Thyroid gland (tissue), 4 donors: Measurements from ENCODE around the gene APLP2. TPM values are rescaled to one million over a fixed set of nuclear protein-coding genes. Genes with fewer than 3 reads are reported as not detected.

Source experiments
- DNase-seq, 2 donors: peaks; one replicate each; pipeline ENCODE4 v3.0.0-alpha.2; 2019
- H3K27ac ChIP-seq, 3 donors: fragments of 200-600 bp; sonication (generic); 1 replicate in 2 of 3; 2 replicates in 1 of 3; pipeline ENCODE4 v1.5.1; 2016 to 2019; ENCODE audit warnings: mild to moderate bottlenecking in 1 of 3, moderate library complexity in 1 of 3
- H3K27me3 ChIP-seq: fragments of 200-600 bp; sonication (generic); one replicate; pipeline ENCODE4 v1.5.1; 2019
- H3K36me3 ChIP-seq, 2 donors: fragments of 200-600 bp; sonication (generic); one replicate each; pipeline ENCODE4 v1.5.1; 2016 to 2019
- H3K4me1 ChIP-seq, 2 donors: fragments of 200-600 bp; sonication (generic); one replicate each; pipeline ENCODE4 v1.5.1; 2017 to 2019
- H3K4me3 ChIP-seq, 3 donors: fragments of 200-600 bp; sonication (generic); replicated peaks in 1 of 3; 1 replicate in 2 of 3; 2 replicates in 1 of 3; pipeline ENCODE4 v1.5.1; 2016; ENCODE audit warnings: mild to moderate bottlenecking in 1 of 3
- H3K9me3 ChIP-seq: fragments of 200-600 bp; sonication (generic); one replicate; pipeline ENCODE4 v1.5.1; 2017
- CTCF ChIP-seq, 6 experiments: fragments of 200-600 bp in 3 of 6; fragments of 450-650 bp in 3 of 6; sonication (generic) in 3 of 6; IDR thresholded peaks; one replicate each; pipeline ENCODE4 v1.5.1; 2016 to 2019; ENCODE audit warnings: antibody characterized with exemption in 6 of 6, mild to moderate bottlenecking in 2 of 6, inconsistent platforms in 1 of 6, moderate library complexity in 1 of 6
- POLR2A ChIP-seq, 2 donors: fragments of 450-650 bp; IDR thresholded peaks; one replicate each; pipeline ENCODE4 v1.6.1; 2017; ENCODE audit warnings: antibody characterized with exemption in 2 of 2, mild to moderate bottlenecking in 2 of 2, moderate library complexity in 1 of 2
- WGBS, 2 donors: methylation state at CpG; one replicate each; pipeline ENCODE4 v1.1.5; 2017; 5-methylcytosine and 5-hydroxymethylcytosine counted together
- intact Hi-C: fragments of 100-400 bp; cut with DNase I; formaldehyde crosslinking; loops from one replicate; pipeline ENCODE4 v1.15.1; 2023
- total RNA-seq, 4 donors: library from RNA; depleted of rRNA; stranded (reverse); fragments of >200 nt; gene quantifications; one replicate each; pipeline ENCODE4 v1.2.3, GENCODE V29; 2016

APLP2 gene
- total RNA-seq, 4 donors from 2014 or later = 782 to 1,078 (median 902) TPM

- H3K27me3 ChIP-seq = no peaks in the 10 kb centered on the region
- peaks cover 26 to 30% of the 10 kb centered on the region in 2 donors for H3K4me1 ChIP-seq
- intact Hi-C loops = loop anchor here (5.0 kb wide), 1 partner anchor 67 kb away; the partner anchor contains the start of gene PRDM10
- WGBS, 2 donors = 2% methylated on average over 25 to 42 of the region's 53 CpGs
- H3K4me3 ChIP-seq = peak overlapping the region; percentile 58 to 66 (median 63)
- peak overlapping the region; percentile 86 to 96 (median 93) for H3K27ac ChIP-seq
- H3K9me3 ChIP-seq = no peaks in the 10 kb centered on the region
- H3K36me3 ChIP-seq = no peaks in the 10 kb centered on the region
- peak in 1 of 2 donors; percentile 32 for TF ChIP-seq POLR2A (IDR thresholded peaks at IDR 0.05)
- TF ChIP-seq CTCF (IDR thresholded peaks at IDR 0.05) = peak in 3 of 6 experiments; percentile 32 to 45 (median 39)
- peak; percentile 72 to 73 for DNase-seq
These were observed 572 bp upstream of the APLP2 start for GRCh38 chr11:130068986-130069658.

DNA sequence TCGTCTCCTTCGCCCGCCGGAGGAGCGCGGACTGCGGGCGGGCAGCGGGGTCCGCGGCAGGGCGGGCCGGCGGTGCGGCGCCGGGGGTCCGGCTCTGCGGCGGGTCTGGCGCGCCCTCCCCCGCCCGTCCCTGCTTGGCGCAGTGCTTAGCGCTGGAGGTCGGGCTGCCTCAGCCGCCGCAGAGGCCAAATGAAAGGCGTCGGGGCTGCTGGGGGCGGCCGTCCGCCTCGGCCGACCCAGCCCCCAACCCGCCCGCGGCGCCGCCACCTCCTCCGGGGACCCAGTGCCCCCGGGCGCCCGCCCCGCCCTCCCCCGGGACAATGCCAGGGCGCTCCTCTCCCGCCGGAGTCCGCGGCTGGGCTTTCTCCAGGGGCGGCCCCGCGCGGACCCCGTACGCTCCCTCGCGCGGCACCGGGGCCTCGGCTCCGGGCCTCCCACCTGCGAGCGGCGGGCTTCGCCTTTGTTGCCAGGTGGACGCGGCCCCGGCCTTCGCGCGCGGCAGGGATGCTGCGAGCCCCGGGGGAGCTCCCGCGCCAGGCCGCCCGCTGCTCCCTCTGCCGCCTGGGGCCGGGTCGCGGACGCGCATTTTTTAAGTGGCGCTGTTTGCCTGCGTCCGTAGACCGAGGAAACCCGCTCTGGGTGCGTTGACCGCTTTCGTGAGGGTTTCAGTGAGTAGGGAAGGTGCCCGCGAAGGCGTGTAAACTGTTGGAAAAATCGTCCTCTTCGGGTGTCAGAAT, 583 bp downstream of the APLP2 start:
- intact Hi-C loops = loop anchor here (10.0 kb wide), 1 partner anchor 55 kb away; no protein-coding TSS in a partner anchor
- peak; percentile 50 to 51 for DNase-seq
- WGBS, 2 donors = 0% methylated on average over 7 of the region's 100 CpGs; no CpG with 5 or more reads in 1 of the 2 donors

GRCh38 chr11:130070846-130071200, 1.1 kb downstream of the APLP2 start:
- DNase-seq = peak; percentile 64 to 70
- Histone ChIP-seq H3K9me3 (no peaks in the 10 kb centered on the region), H3K27ac (peak overlapping the region; percentile 84 to 93 (median 90)), H3K4me3 (peak overlapping the region; percentile 53 to 91 (median 76)), H3K36me3 (no peaks in the 10 kb centered on the region), H3K27me3 (no peaks in the 10 kb centered on the region), H3K4me1 (peaks cover 26 to 29% of the 10 kb centered on the region in 2 donors)
- intact Hi-C loops = loop anchor here (10.0 kb wide), 1 partner anchor 54 kb away; no protein-coding TSS in a partner anchor
- TF ChIP-seq CTCF (IDR thresholded peaks at IDR 0.05) (no peak), POLR2A (IDR thresholded peaks at IDR 0.05) (no peak)
- 2 to 3% methylated on average over 9 to 23 of the region's 23 CpGs for WGBS, 2 donors

More for the DNA sequence above, 583 bp downstream of the APLP2 start:
- Histone ChIP-seq H3K27ac (peak overlapping the region; percentile 84 to 93 (median 90)), H3K27me3 (no peaks in the 10 kb centered on the region), H3K9me3 (no peaks in the 10 kb centered on the region), H3K4me1 (peaks cover 26 to 30% of the 10 kb centered on the region in 2 donors), H3K36me3 (no peaks in the 10 kb centered on the region), H3K4me3 (peak overlapping the region; percentile 53 to 91 (median 76))
- peak in 1 of 6 experiments; percentile 8 for TF ChIP-seq CTCF (IDR thresholded peaks at IDR 0.05)
- TF ChIP-seq POLR2A (IDR thresholded peaks at IDR 0.05) = peak in 1 of 2 donors; percentile 13

DNA sequence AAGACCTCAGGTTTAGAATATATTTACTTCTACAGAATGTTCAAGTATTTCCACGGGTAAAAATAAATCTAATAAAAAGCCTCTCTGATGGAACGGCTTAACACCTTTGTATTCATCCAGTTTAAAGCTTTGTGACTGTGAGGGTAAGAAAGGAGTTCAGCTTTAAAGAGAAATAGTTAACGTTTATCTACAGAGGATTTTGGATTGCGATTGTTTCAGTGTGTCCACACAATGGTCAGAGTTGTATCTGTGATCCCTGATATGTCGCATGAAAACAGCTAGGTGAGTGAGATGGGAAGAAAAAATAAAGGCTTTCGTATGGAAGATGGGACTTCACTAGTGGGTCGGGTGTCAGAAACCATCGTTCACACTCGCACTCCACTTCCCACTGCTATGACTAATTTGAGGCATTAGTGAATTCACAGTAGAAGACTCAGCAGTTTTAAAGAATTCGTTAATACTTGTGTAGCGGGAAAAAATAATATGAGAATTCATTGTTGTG, 1.6 kb downstream of the APLP2 start:
- H3K27ac ChIP-seq = peak overlapping the region; percentile 84 to 93 (median 90)
- peak overlapping the region in 2 of 3 donors; percentile 76 to 91 for H3K4me3 ChIP-seq
- no peak for DNase-seq
- no peak for TF ChIP-seq POLR2A (IDR thresholded peaks at IDR 0.05)
- no peak for TF ChIP-seq CTCF (IDR thresholded peaks at IDR 0.05)
- H3K27me3 ChIP-seq = no peaks in the 10 kb centered on the region
- intact Hi-C loops = loop anchor here (10.0 kb wide), 1 partner anchor 54 kb away; no protein-coding TSS in a partner anchor
- no peaks in the 10 kb centered on the region for H3K9me3 ChIP-seq
- peaks cover 25 to 26% of the 10 kb centered on the region in 2 donors for H3K4me1 ChIP-seq
- no peaks in the 10 kb centered on the region for H3K36me3 ChIP-seq
- 18 to 27% methylated on average over 11 of the region's 11 CpGs for WGBS, 2 donors
